NCI-H146 treated with DMSO at 0.1 percent for 48 hours (cell line): ENCODE results near the gene ARHGAP19.
A peak's percentile ranks its signal among the peaks of the same experiment; 100 is the strongest.
"Not testable (repeated sequence)": the region's sequence is repeated elsewhere in the genome, so short reads cannot be mapped to it uniquely, and the experiment has no call there.

Source experiments
- DNase-seq: peaks from one replicate; lab custom pipeline; 2025; ENCODE audit not compliant: unreplicated experiment; lab: John Stamatoyannopoulos, UW

The ARHGAP19 gene

GRCh38 chr10:97280783-97281182 lies 11.7 kb downstream of the ARHGAP19 start:
- no peak for DNase-seq

GRCh38 chr10:97279121-97279815 lies 13.2 kb downstream of the ARHGAP19 start:
- no peak for DNase-seq

GRCh38 chr10:97278491-97278989 lies 13.9 kb downstream of the ARHGAP19 start:
- DNase-seq: peak; percentile 27

GRCh38 chr10:97277551-97277950 lies 14.9 kb downstream of the ARHGAP19 start:
- DNase-seq: no peak

GRCh38 chr10:97274828-97275227 lies 17.6 kb downstream of the ARHGAP19 start:
- DNase-seq: no peak

- DNase-seq: no peak
Observed at GRCh38 chr10:97273700-97274099, 18.7 kb downstream of the ARHGAP19 start.

GRCh38 chr10:97270523-97271154 lies 21.8 kb downstream of the ARHGAP19 start:
- no peak for DNase-seq

- no peak for DNase-seq
Observed at GRCh38 chr10:97267671-97268070, 24.8 kb downstream of the ARHGAP19 start.

- DNase-seq: not testable (repeated sequence)
Observed at GRCh38 chr10:97265095-97265494, 27.3 kb downstream of the ARHGAP19 start.

GRCh38 chr10:97263971-97264370 lies 28.5 kb downstream of the ARHGAP19 start:
- DNase-seq: no peak

- DNase-seq: no peak
Observed at GRCh38 chr10:97261656-97262055, 30.8 kb downstream of the ARHGAP19 start.

- no peak for DNase-seq
Observed at GRCh38 chr10:97261183-97261582, 31.3 kb downstream of the ARHGAP19 start.

- no peak for DNase-seq
Observed at GRCh38 chr10:97259119-97259518, 33.3 kb downstream of the ARHGAP19 start.

- no peak for DNase-seq
Observed at GRCh38 chr10:97256356-97256755, 36.1 kb downstream of the ARHGAP19 start.

- no peak for DNase-seq
Observed at GRCh38 chr10:97255512-97256293, 36.7 kb downstream of the ARHGAP19 start.

- DNase-seq: no peak
Observed at GRCh38 chr10:97254694-97255093, 37.7 kb downstream of the ARHGAP19 start.

- no peak for DNase-seq
Observed at GRCh38 chr10:97250952-97251351, 41.5 kb downstream of the ARHGAP19 start.

GRCh38 chr10:97243836-97244235 lies 48.6 kb downstream of the ARHGAP19 start:
- DNase-seq: no peak

GRCh38 chr10:97238855-97239254 lies 53.6 kb downstream of the ARHGAP19 start:
- DNase-seq: no peak

GRCh38 chr10:97235353-97235752 lies 57.1 kb downstream of the ARHGAP19 start:
- DNase-seq: no peak

- peak; percentile 6 for DNase-seq
Observed at GRCh38 chr10:97234400-97234799, 58.0 kb downstream of the ARHGAP19 start.

- DNase-seq: no peak
Observed at GRCh38 chr10:97230146-97230545, 62.3 kb downstream of the ARHGAP19 start.
